K562 (cell line): ENCODE results near the gene SNRPA. TPM values are rescaled to one million over a fixed set of nuclear protein-coding genes. Genes with fewer than 3 reads are reported as not detected.

Experiments used
- CREBBP ChIP-seq: IDR thresholded peaks from one replicate; pipeline ENCODE4 v1.6.1; 2012; ENCODE audit warnings: low read depth, mild to moderate bottlenecking, control low read depth, inconsistent platforms, low read length
- POLR2AphosphoS5 ChIP-seq: IDR thresholded peaks from 2 replicates; pipeline ENCODE4 v1.6.1; 2011; ENCODE audit warnings: mild to moderate bottlenecking, low read depth, low read length, moderate library complexity; ENCODE audit not compliant: control insufficient read depth, insufficient read depth
- SRF ChIP-seq, 2 experiments: fragments of 250-450, 450-650 bp in 1 of 2; sonication (Bioruptor Pico) in 1 of 2; sonication (generic) in 1 of 2; formaldehyde crosslinking; IDR thresholded peaks; 2 replicates each; pipeline versions ENCODE4 v1.5.0 to v1.5.1; 2020 to 2022; ENCODE audit warnings: mild to moderate bottlenecking in 1 of 2, missing genetic modification reagents in 1 of 2
- ZNF354B ChIP-seq: fragments of 250-450 bp; sonication (Bioruptor Pico); IDR thresholded peaks from 2 replicates; pipeline ENCODE4 v1.4.0; 2020
- ZNF431 ChIP-seq: sonication (generic); formaldehyde crosslinking; IDR thresholded peaks from 2 replicates; pipeline ENCODE4 v1.8.0; 2022; ENCODE audit warnings: mild to moderate bottlenecking, missing genetic modification reagents
- polyA plus RNA-seq, 8 experiments: library from polyadenylated mRNA; depleted of rRNA in 4 of 8; stranded (reverse) in 5 of 8; unstranded in 3 of 8; fragments of >200 nt; fragmentation: Nextera tagmentation in 2 of 8; fragmentation: Illumina TruSeq in 1 of 8; extraction: Ambion mirVana in 2 of 8; extraction: Trizol in 1 of 8; gene quantifications; 2 replicates each; pipeline versions ENCODE4 v1.2.1 to v1.2.3, GENCODE V29; 2011 to 2014; ENCODE audit warnings: inconsistent platforms in 1 of 8, missing spikeins in 1 of 8
- total RNA-seq, 7 experiments: library from RNA; depleted of rRNA in 6 of 7; stranded (reverse); fragments of >200 nt in 6 of 7; fragmentation: Illumina TruSeq in 2 of 7; extraction: Trizol in 2 of 7; gene quantifications; 2 replicates each; pipeline versions ENCODE4 v1.2.1 to v1.2.3, GENCODE V29; 2011 to 2021; ENCODE audit warnings: low replicate concordance in 1 of 7
- TF ChIP-seq, protein P1 (sequence below): fragments of 450-650 bp; IDR thresholded peaks from 2 replicates; pipeline ENCODE4 v1.6.1; 2018; ENCODE audit not compliant: partially characterized antibody
- TF ChIP-seq, protein P2 (sequence below): sonication (generic); formaldehyde crosslinking; IDR thresholded peaks from 2 replicates; pipeline ENCODE4 v1.8.0; 2023; ENCODE audit warnings: missing genetic modification reagents, mild to moderate bottlenecking, borderline replicate concordance
- TF ChIP-seq, protein P3 (sequence below): sonication (generic); IDR thresholded peaks from 2 replicates; pipeline ENCODE4 v1.6.1; 2016

The SNRPA gene
- total and polyA plus RNA-seq, 9 of the 15 experiments (the other 6 are each of a cell fraction or from before 2014, with no cell fraction given): 16.3 to 311 (median 193) TPM

DNA sequence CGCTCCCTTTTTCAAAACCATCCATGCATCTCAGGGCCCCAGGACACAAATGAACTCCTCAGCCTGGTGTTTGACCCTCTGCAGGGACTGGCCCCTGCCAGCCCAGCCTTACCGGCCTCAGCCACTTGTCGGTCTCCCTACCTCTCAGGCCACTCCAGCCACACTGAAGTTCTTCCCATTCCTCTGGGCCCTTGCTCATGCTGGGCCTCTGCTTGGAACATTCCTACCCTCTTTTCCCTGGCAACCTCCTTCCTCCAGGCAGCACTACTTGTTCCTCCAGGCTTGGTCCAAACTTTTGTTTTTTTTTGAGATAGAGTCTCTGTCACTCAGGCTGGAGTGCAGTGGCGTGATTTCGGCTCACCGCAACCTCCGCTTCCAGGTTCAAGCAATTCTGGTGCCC is 40.3 kb downstream of the SNRPA start (continued):
- TF ChIP-seq, protein P1, sequence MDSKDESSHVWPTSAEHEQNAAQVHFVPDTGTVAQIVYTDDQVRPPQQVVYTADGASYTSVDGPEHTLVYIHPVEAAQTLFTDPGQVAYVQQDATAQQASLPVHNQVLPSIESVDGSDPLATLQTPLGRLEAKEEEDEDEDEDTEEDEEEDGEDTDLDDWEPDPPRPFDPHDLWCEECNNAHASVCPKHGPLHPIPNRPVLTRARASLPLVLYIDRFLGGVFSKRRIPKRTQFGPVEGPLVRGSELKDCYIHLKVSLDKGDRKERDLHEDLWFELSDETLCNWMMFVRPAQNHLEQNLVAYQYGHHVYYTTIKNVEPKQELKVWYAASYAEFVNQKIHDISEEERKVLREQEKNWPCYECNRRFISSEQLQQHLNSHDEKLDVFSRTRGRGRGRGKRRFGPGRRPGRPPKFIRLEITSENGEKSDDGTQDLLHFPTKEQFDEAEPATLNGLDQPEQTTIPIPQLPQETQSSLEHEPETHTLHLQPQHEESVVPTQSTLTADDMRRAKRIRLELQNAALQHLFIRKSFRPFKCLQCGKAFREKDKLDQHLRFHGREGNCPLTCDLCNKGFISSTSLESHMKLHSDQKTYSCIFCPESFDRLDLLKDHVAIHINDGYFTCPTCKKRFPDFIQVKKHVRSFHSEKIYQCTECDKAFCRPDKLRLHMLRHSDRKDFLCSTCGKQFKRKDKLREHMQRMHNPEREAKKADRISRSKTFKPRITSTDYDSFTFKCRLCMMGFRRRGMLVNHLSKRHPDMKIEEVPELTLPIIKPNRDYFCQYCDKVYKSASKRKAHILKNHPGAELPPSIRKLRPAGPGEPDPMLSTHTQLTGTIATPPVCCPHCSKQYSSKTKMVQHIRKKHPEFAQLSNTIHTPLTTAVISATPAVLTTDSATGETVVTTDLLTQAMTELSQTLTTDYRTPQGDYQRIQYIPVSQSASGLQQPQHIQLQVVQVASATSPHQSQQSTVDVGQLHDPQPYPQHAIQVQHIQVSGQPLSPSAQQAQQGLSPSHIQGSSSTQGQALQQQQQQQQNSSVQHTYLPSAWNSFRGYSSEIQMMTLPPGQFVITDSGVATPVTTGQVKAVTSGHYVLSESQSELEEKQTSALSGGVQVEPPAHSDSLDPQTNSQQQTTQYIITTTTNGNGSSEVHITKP: no peak
- TF ChIP-seq, protein P2, sequence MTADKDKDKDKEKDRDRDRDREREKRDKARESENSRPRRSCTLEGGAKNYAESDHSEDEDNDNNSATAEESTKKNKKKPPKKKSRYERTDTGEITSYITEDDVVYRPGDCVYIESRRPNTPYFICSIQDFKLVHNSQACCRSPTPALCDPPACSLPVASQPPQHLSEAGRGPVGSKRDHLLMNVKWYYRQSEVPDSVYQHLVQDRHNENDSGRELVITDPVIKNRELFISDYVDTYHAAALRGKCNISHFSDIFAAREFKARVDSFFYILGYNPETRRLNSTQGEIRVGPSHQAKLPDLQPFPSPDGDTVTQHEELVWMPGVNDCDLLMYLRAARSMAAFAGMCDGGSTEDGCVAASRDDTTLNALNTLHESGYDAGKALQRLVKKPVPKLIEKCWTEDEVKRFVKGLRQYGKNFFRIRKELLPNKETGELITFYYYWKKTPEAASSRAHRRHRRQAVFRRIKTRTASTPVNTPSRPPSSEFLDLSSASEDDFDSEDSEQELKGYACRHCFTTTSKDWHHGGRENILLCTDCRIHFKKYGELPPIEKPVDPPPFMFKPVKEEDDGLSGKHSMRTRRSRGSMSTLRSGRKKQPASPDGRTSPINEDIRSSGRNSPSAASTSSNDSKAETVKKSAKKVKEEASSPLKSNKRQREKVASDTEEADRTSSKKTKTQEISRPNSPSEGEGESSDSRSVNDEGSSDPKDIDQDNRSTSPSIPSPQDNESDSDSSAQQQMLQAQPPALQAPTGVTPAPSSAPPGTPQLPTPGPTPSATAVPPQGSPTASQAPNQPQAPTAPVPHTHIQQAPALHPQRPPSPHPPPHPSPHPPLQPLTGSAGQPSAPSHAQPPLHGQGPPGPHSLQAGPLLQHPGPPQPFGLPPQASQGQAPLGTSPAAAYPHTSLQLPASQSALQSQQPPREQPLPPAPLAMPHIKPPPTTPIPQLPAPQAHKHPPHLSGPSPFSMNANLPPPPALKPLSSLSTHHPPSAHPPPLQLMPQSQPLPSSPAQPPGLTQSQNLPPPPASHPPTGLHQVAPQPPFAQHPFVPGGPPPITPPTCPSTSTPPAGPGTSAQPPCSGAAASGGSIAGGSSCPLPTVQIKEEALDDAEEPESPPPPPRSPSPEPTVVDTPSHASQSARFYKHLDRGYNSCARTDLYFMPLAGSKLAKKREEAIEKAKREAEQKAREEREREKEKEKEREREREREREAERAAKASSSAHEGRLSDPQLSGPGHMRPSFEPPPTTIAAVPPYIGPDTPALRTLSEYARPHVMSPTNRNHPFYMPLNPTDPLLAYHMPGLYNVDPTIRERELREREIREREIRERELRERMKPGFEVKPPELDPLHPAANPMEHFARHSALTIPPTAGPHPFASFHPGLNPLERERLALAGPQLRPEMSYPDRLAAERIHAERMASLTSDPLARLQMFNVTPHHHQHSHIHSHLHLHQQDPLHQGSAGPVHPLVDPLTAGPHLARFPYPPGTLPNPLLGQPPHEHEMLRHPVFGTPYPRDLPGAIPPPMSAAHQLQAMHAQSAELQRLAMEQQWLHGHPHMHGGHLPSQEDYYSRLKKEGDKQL (CRISPR knock-in tag): no peak
- TF ChIP-seq ZNF431 (CRISPR knock-in tag) (no peak), POLR2AphosphoS5 (no peak), CREBBP (no peak), ZNF354B (no peak), SRF (CRISPR knock-in tag; IDR thresholded peaks at IDR 0.05) (no peak)
- TF ChIP-seq, protein P3, sequence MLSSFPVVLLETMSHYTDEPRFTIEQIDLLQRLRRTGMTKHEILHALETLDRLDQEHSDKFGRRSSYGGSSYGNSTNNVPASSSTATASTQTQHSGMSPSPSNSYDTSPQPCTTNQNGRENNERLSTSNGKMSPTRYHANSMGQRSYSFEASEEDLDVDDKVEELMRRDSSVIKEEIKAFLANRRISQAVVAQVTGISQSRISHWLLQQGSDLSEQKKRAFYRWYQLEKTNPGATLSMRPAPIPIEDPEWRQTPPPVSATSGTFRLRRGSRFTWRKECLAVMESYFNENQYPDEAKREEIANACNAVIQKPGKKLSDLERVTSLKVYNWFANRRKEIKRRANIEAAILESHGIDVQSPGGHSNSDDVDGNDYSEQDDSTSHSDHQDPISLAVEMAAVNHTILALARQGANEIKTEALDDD: no peak
